Fibroblast of peridontal ligament (primary cell): ENCODE measurements around the gene CBL.
"Not testable (repeated sequence)": the region's sequence is repeated elsewhere in the genome, so short reads cannot be mapped to it uniquely, and the experiment has no call there.

Experiments used
- DNase-seq: peaks from one replicate; pipeline ENCODE4 v3.0.0-alpha.2; 2010; ENCODE audit errors: extremely low read depth

CBL gene

DNA sequence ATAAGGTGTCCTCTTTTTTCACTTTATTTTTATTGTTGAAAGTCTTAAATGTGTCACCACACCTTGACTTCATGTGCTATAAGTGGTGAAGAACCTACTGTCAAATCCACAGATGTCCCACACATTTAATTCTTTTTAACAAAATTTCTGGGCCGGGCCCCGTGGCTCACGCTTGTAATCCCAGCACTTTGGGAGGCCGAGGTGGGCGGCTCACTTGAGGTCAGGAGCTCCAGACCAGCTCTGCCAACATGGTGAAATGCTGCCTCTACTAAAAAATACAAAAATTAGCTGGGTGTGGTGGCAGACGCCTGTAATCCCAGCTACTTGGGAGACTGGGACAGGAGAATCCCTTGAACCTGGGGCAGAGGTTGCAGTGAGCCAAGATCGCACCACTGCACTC, 3.0 kb downstream of the CBL start:
- no peak for DNase-seq

DNA sequence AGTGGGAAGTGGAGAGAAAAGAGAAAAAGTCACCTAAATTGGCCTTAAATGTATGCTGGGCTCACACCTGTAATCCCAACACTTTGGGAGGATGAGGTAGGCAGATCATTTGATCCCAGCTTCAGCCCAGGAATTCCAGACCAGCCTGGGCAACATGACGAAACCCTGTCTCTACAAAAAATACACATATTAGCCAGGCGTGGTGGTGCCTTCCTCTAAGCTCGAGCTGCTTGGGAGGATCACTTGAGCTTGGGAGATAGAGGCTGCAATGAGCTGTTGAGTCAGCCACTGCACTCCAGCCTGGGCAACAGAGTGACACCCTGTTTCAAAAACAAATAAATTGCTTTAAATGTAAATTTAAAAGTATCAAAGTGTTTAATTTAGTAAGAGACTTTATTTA, 3.9 kb downstream of the CBL start:
- DNase-seq: no peak

DNA sequence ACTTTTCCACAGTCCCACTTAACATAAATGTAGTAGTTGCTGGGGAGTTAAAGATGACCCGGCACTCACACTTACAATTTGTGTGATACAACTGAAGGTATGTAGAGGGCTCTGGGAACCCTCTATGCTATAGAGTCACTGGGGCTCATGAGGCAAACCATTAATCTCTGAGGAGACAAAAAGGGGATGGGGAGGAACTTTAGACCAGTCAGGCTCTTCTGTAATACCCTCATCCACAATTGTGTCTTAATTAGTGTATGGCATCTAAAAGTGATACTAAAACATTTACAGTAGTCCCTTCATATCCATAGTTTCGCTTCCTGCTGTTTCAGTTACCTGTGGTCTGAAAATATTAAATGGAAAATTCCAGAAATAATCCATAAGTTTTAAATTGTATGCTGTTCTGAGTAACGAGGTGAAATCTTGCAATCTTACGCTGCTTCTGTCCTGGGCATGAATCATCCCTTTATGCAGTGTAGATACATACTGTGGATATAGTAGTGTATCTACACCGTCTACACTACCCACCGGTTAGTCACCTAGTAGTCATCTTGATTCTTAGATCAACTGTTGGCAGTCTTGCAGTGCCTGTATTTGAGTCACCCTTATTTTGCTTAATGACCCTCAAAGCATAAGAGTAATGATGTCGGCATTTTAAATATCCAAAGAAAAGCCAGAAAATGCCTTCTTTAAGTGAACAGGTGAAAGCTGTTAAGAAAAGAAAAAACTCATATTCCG, 12.2 kb downstream of the CBL start:
- peak; percentile 84 for DNase-seq

DNA sequence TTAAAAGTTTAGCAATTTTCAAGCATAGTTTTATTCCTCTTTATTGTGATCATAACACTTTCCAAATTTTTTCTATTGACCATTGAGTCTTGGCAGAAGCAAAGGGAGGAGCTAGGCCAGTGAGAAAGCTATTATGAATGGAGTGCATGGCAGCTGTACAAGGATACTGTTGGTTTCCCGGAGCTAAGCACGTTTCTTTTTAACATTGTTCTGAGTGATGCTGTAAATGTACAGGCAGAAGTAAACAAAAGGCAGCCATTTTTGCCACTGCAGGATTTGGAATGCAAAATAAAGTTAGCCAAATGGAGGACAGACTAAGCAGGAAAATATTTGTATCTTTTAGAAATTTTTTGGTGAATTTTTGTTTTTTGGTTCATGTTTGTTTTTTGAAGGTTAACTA, 16.2 kb downstream of the CBL start:
- peak; percentile 80 for DNase-seq

DNA sequence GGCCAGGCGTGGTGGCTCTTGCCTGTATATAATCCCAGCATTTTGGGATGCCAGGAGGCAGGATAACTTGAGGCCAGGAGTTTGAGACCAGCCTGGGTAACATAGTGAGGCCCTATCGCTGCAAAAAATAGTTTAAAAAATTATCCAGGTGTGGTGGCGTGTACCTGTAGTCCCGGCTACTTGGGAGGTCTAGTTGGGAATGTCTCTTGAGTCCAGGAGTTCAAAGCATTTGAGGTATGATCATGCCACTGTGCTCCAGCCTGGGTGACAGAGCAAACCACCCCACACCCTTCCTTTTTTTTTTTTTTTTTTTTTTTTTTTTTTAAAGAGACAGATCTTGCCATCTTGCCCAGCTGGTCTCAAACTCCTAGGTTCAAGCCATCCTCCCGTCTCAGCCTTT, 16.8 kb downstream of the CBL start:
- no peak for DNase-seq

DNA sequence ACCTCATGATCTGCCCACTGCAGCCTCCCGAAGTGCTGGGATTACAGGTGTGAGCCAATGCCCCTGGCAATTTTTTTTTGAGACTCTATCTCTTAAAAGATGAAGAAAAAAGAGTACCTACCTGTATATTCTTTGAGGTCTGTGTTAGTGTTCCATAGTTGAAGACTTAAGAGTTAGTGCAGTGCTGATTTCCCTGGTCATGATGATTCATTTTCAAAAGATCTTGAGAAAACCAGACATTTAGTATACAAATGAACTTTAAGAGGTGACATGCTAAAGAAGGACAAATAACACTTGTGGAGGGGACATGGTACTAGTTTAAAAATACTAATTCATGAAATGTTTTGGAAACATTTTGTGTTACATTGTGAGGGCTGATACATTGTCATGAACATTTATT, 17.7 kb downstream of the CBL start:
- DNase-seq: peak; percentile 42

DNA sequence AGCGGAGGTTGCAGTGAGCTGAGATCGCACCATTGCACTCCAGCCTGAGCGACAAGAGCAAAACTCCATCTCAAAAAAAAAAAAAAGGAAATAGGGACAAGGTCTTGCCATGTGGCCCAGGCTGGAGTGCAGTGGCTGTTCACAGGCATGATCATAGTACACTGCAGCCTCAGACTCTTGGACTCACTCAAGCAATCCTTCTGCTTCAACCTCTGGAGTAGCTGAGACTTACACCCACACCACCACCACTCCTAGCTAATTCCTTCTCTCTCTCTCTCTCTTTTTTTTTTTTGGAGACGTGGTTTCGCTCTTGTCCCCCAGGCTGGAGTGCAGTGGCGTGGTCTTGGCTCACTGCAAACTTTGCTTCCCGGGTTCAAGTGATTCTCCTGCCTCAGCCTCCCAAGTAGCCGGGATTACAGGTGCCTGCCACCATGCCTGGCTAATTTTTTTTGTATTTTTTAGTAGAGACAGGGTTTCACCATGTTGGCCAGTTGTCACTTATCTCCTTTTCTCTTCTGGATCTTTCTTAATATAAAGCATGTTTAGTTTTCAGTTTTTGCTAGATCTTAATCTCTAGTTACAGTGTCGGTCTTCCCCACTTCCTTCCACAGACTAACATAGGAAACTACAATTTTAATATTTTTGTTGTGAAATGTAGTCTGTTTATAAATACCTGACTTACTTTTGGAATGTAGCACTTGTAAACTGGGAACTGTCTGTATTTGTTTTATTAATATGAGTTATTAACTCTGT, 22.6 kb downstream of the CBL start:
- not testable (repeated sequence) for DNase-seq

DNA sequence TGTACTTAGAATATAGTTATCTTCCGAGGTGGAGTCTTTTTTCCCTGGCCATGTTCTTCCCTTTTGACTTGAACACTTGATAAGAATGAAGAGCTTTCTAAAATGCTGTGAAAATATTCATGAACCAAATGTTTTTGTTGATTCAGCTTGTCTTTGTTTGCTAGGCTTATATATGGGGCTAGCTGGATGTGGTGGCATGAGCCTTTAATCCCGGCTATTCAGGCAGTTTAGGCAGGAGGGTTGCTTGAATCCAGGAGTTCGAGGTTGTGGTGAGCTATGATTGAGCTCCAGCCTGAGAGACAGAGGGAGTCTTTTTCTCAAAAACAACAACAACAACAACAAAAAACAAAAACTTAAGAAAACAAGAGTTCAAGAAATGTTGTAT, 23.1 kb downstream of the CBL start:
- no peak for DNase-seq

DNA sequence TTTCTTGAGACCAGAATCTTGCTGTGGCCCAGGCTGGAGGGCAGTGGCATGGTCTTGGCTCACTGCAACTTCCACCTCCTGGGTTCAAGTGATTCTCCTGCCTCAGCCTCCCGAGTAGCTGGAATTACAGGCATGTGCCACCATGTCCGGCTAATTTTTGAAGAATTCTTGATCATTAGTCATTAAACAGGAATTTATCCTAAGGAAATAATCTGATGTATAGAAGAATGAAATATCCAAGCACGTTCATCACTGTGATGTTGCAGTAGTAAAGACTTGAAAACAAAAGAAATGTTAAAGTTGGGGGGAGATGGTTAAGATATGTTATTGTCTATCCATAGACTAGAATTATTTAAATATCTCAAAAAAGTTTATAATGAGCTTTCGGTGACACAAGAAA, 23.6 kb downstream of the CBL start:
- DNase-seq: no peak

DNA sequence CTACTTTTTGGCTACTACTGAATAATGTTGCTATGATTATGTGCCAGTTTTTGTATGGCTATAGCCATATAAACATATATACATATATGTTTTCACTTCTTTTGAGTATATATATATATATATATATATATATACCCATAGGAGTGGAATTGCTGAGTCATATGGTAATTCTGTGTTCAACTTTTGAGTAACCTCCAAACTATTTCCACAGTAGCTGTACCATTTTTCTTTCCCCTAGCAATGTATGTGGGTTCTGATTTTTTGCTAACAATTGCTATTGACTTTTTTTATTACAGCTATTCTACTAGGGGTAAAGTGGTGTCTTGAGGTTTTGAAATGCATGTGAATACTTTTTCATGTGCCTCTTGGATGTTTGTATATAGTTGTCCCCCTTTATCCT, 30.4 kb downstream of the CBL start:
- peak; percentile 36 for DNase-seq

DNA sequence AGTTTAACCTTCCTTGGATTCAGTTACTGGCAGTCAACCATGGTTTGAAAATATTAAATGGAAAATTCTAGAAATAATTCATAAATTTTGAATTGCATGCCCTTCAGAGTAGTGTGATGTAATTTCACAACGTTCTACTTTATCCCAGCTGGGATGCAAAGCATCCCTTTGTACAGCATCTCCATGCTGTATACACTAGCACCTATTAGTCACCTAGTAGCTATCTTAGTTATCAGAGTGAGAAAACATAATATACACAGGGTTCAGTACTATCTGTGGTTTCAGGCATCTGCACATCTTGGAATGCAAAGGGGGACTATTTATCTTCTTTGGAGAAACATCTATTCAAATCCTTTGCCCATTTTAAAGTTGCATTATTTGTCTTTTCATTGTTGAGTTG, 30.8 kb downstream of the CBL start:
- no peak for DNase-seq

DNA sequence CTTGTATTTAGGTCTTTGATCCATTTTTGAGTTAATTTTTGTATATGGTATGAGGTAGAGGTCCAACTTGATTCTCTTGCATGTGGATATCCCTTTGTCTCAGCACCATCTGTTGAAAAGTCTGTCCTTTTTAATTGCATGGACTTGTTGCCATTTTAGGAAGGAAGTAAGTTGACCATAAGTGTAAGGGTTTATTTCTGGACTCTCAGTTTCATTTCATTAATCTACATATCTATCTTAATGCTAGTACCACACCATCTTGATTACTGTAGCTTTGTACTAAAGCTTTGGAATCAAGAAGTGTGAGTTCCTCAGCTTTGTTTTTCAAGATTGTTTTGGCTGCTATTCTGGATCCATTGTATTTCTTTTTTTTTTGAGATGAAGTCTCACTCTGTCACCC, 31.4 kb downstream of the CBL start:
- no peak for DNase-seq

DNA sequence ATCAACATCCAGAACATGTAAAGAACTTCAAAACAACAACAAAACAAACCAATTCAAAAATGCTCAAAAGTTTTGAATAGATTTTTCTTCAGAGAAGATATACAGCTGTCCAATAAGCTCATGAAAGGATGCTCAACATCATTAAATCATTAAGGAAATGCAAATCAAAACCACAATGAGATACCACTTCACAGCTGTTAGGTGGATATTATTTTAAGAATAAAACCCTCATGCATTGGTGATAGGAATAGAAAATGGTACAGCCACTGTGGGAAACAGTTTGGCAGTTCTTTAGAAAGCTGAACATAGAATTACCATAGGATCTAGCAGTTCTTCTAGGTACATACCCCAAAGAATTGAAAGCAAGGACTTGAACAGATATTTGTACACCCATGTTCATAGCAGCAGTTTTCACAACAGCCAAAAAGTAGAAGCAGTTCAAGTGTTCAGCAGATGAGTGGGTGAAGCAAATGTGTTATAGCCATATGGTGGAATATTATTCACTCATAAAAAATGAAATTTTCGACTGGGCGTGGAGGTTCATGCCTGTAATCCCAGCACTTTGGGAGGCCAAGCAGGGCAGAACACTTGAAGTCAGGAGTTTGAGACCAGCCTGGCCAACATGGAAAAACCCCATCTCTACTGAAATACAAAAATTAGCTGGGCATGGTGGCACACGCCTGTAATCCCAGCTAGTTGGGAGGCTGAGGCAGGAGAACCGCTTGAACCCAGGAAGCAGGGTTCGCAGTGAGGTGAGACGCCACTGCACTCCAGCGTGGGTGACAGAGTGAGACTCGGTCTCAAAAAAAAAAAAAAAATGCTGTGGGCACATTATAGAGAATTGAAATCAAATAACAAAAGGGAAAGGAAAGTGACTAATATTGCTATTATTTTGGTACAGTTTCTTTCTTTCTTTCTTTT, 42.9 kb downstream of the CBL start:
- no peak for DNase-seq

DNA sequence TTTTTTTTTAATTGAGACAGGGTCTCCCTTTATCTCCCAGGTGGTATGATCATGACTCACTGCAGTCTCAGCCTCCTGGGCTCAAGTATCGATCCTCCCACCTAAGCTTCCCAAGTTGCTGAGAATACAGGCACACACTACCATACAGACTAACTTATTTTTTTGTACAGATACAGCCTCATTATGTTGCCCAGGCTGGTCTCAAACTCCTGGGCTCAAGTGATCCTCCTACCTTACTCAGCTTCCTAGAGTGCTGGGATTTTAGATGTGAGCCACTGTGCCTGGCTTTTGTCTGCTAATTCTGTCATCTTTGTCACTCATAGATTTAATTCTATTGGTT, 43.5 kb downstream of the CBL start:
- no peak for DNase-seq

DNA sequence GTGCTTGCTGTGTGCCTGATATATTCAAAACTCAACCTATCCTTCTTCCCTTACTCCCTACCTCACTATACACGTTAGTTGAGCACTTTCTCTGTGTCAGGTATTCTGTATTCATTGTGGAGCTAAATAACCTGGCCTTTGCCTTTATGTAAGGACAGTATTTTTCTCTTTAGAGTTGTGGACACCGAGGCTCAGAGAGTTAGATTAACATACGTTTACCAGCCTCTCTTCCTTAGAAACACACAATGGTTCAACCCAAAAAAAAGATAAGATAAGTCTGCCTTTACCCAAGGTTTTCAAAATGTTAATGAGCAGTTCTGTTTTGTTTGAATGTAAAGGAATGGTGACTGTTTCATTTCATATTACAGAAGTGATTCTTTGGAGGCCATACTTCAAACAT, 45.0 kb downstream of the CBL start:
- DNase-seq: no peak

DNA sequence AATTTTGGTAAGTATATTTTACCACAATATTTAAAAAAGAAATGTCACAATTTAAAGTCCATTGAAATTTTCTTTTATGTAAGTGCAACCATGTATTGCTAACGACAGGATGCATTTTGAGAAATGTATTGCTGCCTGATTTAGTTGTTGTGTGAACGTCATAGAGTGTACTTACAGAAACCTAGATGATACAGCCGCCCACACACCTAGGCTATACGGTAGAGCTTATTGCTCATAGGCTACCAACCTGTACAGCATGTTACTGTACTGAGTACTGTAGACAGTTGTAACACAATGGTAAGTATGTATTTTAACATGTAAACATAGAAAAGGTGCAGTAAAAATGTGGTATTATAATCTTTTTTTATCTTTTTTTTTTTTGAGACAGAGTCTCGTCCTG, 48.1 kb downstream of the CBL start:
- no peak for DNase-seq

DNA sequence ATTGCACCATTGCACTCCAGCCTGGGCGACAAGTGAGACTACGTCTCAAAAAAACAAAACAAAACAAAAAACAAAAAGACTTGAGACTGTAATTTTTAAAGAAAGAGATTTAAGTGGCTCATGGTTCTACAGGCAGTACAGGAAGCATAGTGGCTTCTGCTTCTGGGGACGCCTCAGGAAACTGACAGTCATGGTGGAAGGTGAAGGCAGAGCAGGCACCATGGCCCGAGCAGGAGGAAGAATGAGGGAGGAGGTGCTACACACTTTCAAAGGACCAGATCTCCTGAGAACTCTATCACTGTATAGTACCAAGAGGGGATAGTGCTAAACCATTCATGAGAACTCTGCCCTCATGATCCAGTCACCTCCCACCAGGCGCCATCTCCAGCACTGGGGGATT, 52.0 kb downstream of the CBL start:
- no peak for DNase-seq

DNA sequence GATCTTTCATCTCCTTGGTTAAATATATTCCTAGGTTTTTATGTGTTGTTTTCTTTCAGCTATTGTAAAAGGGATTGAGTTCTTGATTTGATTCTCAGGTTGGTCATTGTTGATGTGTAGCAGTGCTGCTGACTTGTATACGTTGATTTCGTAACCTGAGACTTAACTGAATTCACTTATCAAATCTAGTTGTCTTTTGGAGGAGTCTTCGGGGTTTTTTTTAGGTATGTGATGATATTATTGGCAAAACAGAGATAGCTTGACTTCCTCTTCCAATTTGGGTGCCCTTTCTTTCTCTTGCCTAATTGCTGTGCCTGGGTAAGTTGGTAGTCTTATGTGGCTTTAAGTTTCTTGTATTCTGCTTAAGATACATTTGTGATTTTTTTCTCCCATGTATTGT, 52.8 kb downstream of the CBL start:
- DNase-seq: no peak

DNA sequence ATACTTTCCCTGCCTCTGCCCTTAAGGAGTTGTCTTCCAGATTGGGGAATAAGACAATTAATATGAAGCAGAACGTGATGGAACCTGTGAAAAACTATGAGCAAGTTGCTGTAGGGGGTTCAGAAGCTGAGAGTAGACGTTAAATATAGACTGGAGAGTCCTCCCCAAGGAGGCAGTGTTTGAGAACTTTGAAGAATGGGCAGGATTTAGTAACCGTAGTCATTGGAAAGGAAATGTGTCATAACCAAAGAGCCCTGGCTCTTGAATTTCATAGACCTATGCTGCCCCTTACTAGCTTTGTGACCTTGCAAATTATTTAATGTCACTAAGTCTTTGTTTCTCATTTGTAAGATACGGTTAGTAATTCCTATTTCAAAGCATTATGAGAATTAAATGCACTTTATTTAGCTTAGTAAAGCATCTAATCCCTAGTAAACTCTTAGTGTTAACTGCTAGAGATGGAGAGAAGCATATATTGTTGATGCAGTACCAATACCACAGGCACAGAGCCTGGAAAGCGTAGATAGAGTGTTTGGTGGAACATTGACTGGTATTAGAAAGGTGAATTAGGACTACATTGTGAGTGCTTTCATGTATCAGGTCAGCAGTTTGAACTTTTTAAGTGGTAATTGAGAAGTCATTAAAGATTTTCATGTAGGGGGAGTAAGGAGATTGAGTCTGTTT, 56.7 kb downstream of the CBL start:
- DNase-seq: peak; percentile 52

DNA sequence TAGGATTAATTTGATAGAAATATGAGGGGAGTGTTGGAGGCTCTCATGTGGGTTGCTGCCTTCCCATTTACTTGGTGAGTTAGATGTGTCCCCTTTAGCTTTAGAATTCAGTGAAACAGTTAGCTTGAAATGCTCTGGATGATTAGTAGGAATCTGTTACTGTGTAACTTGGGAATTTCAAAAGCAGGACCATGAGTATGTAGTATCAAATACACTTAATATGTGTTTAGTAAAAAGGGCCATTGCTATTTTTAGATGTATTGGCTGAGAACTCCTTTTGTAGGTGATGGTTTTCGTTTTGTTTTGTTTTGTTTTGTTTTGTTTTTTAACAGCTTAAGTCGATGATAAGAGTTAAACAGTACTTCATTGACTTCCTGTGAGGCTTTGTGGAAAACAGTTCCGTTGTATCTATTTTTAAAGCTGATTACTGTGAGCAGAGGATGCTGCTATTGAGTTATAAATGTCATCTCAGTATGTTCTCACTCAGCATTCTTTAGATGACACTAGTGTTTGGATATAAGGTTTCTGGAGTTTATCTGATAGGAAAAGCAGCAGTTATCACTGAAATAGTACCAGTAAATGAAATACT, 57.3 kb downstream of the CBL start:
- peak; percentile 17 for DNase-seq

DNA sequence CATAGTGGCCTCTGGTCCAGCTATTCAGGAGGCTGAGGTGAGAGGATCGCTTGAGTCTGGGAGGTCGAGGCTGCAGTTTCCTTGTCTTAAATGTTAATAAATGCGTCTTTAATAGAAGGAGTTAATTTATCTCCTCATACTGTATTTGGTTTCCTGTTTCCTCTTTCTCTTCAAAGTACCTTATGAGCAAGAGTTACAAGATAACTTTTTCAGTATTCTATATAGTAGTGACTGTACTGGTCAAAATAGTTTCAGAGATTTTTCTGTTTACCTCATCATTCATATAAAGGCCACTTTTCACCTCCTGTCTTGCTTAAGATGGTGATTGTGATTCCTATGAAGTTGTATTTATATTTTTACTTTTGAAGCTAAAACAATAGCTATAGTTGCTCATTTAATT, 59.9 kb downstream of the CBL start:
- DNase-seq: no peak
